Loucy (cell line): Measurements from ENCODE around the gene AMIGO3.
"Not testable (repeated sequence)": the region's sequence is repeated elsewhere in the genome, so short reads cannot be mapped to it uniquely, and the experiment has no call there.

Experiments
- H2AFZ ChIP-seq: fragments of 200-600 bp; sonication (generic); 2 replicates; pipeline ENCODE4 v1.6.0; 2016; ENCODE audit warnings: antibody characterized with exemption, mild to moderate bottlenecking, low read length, moderate library complexity
- H3F3A ChIP-seq: fragments of 200-600 bp; 2 replicates; pipeline ENCODE4 v1.6.0; 2016; ENCODE audit warnings: antibody characterized with exemption, low read depth, mild to moderate bottlenecking
- H3K27me3 ChIP-seq: fragments of 200-600 bp; sonication (generic); 2 replicates; pipeline ENCODE4 v1.6.1; 2014; ENCODE audit warnings: low read length, mild to moderate bottlenecking; ENCODE audit not compliant: insufficient read depth, poor library complexity, severe bottlenecking
- H3K36me3 ChIP-seq: fragments of 200-600 bp; sonication (generic); 2 replicates; pipeline ENCODE4 v1.6.1; 2016; ENCODE audit warnings: low read length; ENCODE audit not compliant: insufficient read depth
- H3K4me1 ChIP-seq: fragments of 200-600 bp; sonication (generic); 2 replicates; pipeline ENCODE4 v1.5.1; 2014; ENCODE audit warnings: low read length, mild to moderate bottlenecking; ENCODE audit not compliant: insufficient read depth, poor library complexity, severe bottlenecking
- H3K4me2 ChIP-seq: fragments of 200-600 bp; sonication (generic); 2 replicates; pipeline ENCODE4 v1.6.0; 2014; ENCODE audit warnings: antibody characterized with exemption, low read length, low read depth, mild to moderate bottlenecking; ENCODE audit not compliant: poor library complexity, severe bottlenecking
- H3K4me3 ChIP-seq: fragments of 200-600 bp; sonication (generic); 2 replicates; pipeline ENCODE4 v1.5.1; 2014; ENCODE audit warnings: low read length, mild to moderate bottlenecking, mixed read lengths; ENCODE audit not compliant: poor library complexity, severe bottlenecking
- H3K79me2 ChIP-seq: fragments of 200-600 bp; sonication (generic); 2 replicates; pipeline ENCODE4 v1.6.1; 2014; ENCODE audit warnings: low read length; ENCODE audit not compliant: insufficient read depth
- H3K9ac ChIP-seq: fragments of 200-600 bp; sonication (generic); 2 replicates; pipeline ENCODE4 v1.6.0; 2014; ENCODE audit warnings: mild to moderate bottlenecking, low read depth, low read length, moderate library complexity; ENCODE audit not compliant: poor library complexity, severe bottlenecking
- H3K9me2 ChIP-seq: fragments of 200-600 bp; sonication (generic); replicated peaks from 2 replicates; pipeline ENCODE4 v1.6.1; 2016; ENCODE audit warnings: low read depth, low read length, mixed read lengths
- H3K9me3 ChIP-seq: fragments of 200-600 bp; sonication (generic); 2 replicates; pipeline ENCODE4 v1.6.1; 2014; ENCODE audit warnings: mild to moderate bottlenecking, antibody characterized with exemption, low read length, low read depth; ENCODE audit not compliant: insufficient read depth
- H4K20me1 ChIP-seq: fragments of 200-600 bp; sonication (generic); 2 replicates; pipeline ENCODE4 v1.6.0; 2014; ENCODE audit warnings: antibody characterized with exemption, low read length, mild to moderate bottlenecking; ENCODE audit not compliant: insufficient read depth, poor library complexity, severe bottlenecking
- CTCF ChIP-seq: fragments of 200-600 bp; sonication (generic); conservative IDR thresholded peaks from 2 replicates; pipeline ENCODE4 v1.5.1; 2014; ENCODE audit warnings: mild to moderate bottlenecking, antibody characterized with exemption, low read length
- EZH2phosphoT487 ChIP-seq: fragments of 200-600 bp; IDR thresholded peaks from 2 replicates; pipeline ENCODE4 v1.6.1; 2018; ENCODE audit warnings: antibody characterized with exemption, mild to moderate bottlenecking, moderate library complexity, borderline replicate concordance

Gene AMIGO3

GRCh38 chr3:49690856-49691255, 28.6 kb downstream of the AMIGO3 start:
- not testable (repeated sequence) for H3K9me3 ChIP-seq, H3K27me3 ChIP-seq, H3K36me3 ChIP-seq, H3K4me1 ChIP-seq, H4K20me1 ChIP-seq, H3K9me2 ChIP-seq, H2AFZ ChIP-seq, H3F3A ChIP-seq
- Histone ChIP-seq H3K4me3 (peak overlapping the region; percentile 96), H3K4me2 (peak overlapping the region; percentile 97), H3K79me2 (peaks cover 21% of the 10 kb centered on the region), H3K9ac (peak overlapping the region; percentile 94)

DNA sequence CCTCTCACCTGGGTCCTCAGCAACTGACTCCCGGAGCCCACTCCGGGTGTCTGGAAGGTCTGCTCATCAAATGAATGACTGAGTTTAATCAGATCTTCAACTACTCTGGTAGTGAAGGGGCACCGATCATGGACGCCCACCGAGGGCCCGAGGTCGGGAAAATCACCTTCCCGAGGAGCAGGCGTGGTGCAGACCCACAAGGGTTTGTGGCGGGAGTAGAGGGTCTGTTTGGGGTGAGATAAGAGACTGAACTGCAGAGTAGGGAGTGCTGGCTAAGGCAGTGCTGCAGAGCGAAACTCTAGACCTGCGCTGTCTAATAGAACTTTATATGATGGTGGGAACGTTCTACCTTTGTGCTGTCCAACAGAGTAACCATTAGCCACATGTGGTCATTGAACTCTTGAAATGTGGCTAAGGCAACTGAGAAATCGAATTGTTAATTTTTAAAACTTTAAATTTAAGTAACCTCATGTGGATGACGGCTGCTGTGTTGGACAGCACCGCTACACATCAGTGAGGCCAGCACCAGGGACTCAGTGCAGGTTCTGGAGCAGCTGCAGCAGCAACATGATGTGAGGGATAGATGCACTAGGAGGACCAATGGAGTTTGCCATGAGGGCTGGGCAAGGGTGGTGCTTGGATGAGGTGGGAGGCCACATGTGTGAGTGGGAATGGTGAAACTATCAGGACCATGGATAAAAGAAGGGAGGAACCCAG, 29.4 kb downstream of the AMIGO3 start:
- Histone ChIP-seq H2AFZ (peak overlapping the region; percentile 83), H3K79me2 (peaks cover 21% of the 10 kb centered on the region), H3K4me3 (peak overlapping the region; percentile 96), H3K9ac (peak overlapping the region; percentile 94), H3K4me2 (peak overlapping the region; percentile 97)
- not testable (repeated sequence) for H3K36me3 ChIP-seq, H3K9me3 ChIP-seq, H3K4me1 ChIP-seq, H3K27me3 ChIP-seq, H4K20me1 ChIP-seq, H3F3A ChIP-seq, H3K9me2 ChIP-seq

DNA sequence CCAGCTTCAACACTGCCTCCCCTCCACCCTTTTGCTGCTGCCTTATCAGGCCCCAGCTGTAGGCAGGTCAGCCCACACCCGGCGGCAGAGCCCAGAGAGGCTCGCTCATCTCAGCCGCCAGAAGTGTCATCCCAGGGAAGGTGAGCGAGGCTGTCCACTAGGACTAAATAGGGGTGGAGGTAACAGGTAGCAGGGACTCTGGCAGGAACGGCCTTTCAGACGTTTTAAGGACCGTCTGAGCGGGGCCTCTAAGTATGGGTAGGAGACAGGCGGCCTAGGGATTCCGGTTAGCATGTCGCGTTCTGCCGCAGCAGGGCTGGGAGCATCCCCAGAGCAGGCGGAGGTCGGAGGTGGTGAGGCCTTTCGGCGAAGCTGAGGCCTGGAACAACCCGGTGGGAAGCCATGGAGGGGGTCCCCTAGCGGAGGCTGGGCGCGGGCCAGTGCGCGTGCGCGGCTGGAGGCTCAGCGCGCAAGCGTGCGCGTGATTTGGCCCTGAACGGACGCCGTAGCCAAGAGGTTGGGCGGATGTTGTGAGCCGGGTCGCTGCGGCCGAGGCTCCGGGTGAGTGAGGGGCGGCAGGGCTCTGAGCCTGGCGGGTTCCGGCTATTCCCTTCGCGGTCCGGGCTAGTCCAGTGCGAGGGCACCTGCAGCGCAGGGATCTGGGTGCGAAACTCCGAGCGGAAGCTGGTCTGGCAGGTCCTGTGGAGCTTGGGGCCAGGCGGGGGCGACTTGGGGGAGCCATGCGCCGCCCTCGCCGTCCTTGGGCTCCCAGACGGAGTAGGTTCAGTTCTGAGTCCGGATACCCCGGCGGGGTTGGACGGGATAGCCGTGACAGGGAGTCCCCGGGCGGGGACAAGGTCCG, 30.2 kb downstream of the AMIGO3 start, which contains the start of the genes MST1 and RNF123:
Gene MST1 (minus strand): TSS at position 429 of the 862 bp plus-strand sequence. CDS start 783 bp downstream, outside the sequence.
Gene RNF123 (plus strand): TSS at position 512 of the 862 bp plus-strand sequence. CDS start 1,609 bp downstream, outside the sequence.
- Histone ChIP-seq H3K9ac (peak within 1 kb of the TSS; percentile 94), H3K4me3 (peak within 1 kb of the TSS; percentile 96), H2AFZ (peak within 1 kb of the TSS; percentile 96), H3K4me1 (peaks cover 6% of the 10 kb centered on the region), H3K4me2 (peak within 1 kb of the TSS; percentile 97), H3K36me3 (no peaks in the 10 kb centered on the region), H3K27me3 (no peaks in the 10 kb centered on the region), H3K9me2 (no peaks in the 10 kb centered on the region), H4K20me1 (peaks cover 6% of the 10 kb centered on the region), H3K9me3 (no peaks in the 10 kb centered on the region), H3F3A (no peaks in the 10 kb centered on the region), H3K79me2 (peaks cover 21% of the 10 kb centered on the region)
- TF ChIP-seq CTCF = peak; percentile 34; the same call in 1 of the 2 replicates
- no peak for TF ChIP-seq EZH2phosphoT487

DNA sequence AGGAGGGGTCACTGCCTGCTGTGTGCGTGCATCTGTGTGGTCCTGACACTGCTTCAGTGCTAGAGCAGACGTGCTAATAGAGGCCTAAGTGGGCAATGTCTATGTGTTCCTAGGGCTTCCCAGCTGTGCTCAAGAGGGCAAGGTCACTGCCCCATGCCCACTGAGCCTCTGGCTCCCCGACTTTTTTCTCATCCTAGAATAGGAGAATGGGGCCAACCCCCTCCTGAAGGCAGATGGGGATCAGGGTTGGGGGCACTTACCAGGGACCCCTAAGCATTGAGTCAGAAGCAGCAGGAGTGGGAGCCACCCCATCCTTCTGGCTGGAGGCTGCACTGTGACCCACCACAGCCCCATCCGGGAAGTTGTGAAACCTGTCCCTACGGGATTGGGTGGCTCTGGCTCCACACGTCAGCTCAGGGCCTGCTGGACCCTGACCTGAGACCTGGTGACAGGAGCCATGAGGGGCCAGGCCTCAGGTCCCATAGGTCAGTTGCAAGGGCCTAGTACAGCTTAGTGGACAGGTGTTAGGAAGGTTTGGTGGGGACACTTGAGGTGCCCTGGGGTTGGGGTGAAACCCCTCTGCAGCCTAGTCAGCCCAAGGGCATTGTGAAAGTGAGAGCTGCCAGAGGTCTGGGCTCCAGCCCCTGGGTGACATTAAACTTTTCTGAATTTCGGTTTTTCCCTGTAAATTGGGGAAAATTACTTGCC, 31.0 kb downstream of the AMIGO3 start:
- peak overlapping the region; percentile 96 for H2AFZ ChIP-seq
- not testable (repeated sequence) for H3K4me1 ChIP-seq, H3F3A ChIP-seq, H3K9me2 ChIP-seq, H4K20me1 ChIP-seq, H3K9me3 ChIP-seq, H3K27me3 ChIP-seq, H3K36me3 ChIP-seq
- peak overlapping the region; percentile 96 for H3K4me3 ChIP-seq
- H3K9ac ChIP-seq = peak overlapping the region; percentile 94
- H3K4me2 ChIP-seq = peak overlapping the region; percentile 97
- H3K79me2 ChIP-seq = peaks cover 21% of the 10 kb centered on the region

GRCh38 chr3:49687424-49687795, 32.1 kb downstream of the AMIGO3 start:
- peaks cover 21% of the 10 kb centered on the region for H3K79me2 ChIP-seq
- H3K4me3 ChIP-seq, H4K20me1 ChIP-seq, H3K4me2 ChIP-seq, H3K9me3 ChIP-seq, H3K27me3 ChIP-seq, H3K4me1 ChIP-seq, H2AFZ ChIP-seq, H3F3A ChIP-seq, H3K9me2 ChIP-seq, H3K9ac ChIP-seq: not testable (repeated sequence)
- H3K36me3 ChIP-seq = peaks cover 16% of the 10 kb centered on the region; the same call in 1 of the 2 replicates

DNA sequence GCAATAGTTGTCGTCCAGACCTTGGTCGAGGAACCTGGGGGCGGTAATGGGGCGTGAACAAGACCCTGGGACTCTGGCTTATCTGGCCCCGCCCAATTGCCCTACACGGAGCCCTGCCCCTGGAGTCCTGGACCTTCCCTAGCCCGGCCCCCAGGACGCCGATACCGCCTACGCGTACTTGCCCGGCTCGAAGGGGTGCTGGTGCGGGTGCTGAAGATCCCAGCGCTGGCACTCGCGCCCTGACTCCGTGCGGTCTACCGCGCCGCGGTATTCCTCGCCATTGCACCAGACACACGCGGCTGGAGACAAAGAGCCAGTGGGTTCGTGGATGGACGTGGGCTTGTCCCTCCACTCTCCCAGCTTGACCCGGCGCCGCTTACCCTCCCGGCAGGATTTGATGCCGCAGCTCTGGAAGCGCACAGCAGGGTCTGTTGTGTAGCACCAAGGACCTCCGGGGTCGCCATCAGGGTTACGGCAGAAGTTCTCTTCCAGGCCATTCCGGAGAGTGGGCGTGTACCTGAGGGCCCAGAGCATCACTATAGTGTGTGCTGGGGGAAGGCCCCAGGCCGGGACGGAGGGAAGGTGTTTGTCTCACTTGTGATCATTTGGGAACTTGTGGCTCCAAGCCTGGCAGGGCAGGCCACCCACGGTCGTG, 32.6 kb downstream of the AMIGO3 start:
- not testable (repeated sequence) for H3F3A ChIP-seq, H3K4me2 ChIP-seq, H3K27me3 ChIP-seq, H3K4me3 ChIP-seq, H3K4me1 ChIP-seq, H4K20me1 ChIP-seq, H3K9me3 ChIP-seq, H3K9me2 ChIP-seq, H2AFZ ChIP-seq, H3K9ac ChIP-seq
- H3K79me2 ChIP-seq = peaks cover 21% of the 10 kb centered on the region
- H3K36me3 ChIP-seq = peaks cover 17% of the 10 kb centered on the region; the same call in 1 of the 2 replicates
